NCI-H1048 (cell line): ENCODE measurements around the gene GPATCH3.
A peak's percentile ranks its signal among the peaks of the same experiment; 100 is the strongest.
"Not testable (repeated sequence)": the region's sequence is repeated elsewhere in the genome, so short reads cannot be mapped to it uniquely, and the experiment has no call there.

ENCODE experiments used
- DNase-seq: peaks from one replicate; lab custom pipeline; 2025; lab: John Stamatoyannopoulos, UW

GPATCH3 gene

DNA sequence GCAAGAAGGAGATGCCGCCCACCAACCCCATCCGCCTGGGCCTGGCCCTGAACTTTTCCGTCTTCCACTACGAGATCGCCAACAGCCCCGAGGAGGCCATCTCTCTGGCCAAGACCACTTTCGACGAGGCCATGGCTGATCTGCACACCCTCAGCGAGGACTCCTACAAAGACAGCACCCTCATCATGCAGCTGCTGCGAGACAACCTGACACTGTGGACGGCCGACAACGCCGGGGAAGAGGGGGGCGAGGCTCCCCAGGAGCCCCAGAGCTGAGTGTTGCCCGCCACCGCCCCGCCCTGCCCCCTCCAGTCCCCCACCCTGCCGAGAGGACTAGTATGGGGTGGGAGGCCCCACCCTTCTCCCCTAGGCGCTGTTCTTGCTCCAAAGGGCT, 36.6 kb downstream of the GPATCH3 start:
- no peak for DNase-seq

DNA sequence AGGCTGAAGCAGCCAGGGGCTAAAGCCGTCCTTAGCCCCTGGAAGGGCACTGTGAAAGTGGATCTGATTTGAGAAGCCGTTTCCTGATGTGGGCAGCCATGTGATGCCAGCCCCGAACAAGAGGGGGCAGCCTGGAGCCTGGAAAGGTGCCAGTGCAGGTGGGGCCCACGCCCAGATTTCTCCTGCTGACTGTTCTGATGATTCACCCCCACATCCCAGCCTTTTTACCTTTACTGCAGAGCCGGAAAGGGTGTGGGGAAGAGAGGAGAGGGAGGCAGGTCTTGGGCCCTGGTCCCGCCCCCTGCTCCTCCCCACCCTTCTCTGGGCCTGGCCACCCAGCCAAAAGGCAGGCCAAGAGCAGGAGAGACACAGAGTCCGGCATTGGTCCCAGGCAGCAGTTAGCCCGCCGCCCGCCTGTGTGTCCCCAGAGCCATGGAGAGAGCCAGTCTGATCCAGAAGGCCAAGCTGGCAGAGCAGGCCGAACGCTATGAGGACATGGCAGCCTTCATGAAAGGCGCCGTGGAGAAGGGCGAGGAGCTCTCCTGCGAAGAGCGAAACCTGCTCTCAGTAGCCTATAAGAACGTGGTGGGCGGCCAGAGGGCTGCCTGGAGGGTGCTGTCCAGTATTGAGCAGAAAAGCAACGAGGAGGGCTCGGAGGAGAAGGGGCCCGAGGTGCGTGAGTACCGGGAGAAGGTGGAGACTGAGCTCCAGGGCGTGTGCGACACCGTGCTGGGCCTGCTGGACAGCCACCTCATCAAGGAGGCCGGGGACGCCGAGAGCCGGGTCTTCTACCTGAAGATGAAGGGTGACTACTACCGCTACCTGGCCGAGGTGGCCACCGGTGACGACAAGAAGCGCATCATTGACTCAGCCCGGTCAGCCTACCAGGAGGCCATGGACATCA, 37.2 kb downstream of the GPATCH3 start, which contains the start of gene SFN:
Gene SFN (plus strand): TSS at position 369 of the 904 bp plus-strand sequence. CDS start 64 bp downstream, at position 433.
- DNase-seq: peak; percentile 71

- no peak for DNase-seq
These were observed 38.3 kb downstream of the GPATCH3 start for GRCh38 chr1:26861889-26862378.

GRCh38 chr1:26861286-26861701, 39.0 kb downstream of the GPATCH3 start:
- DNase-seq: no peak

- no peak for DNase-seq
These were observed 41.2 kb downstream of the GPATCH3 start for GRCh38 chr1:26858891-26859640.

DNA sequence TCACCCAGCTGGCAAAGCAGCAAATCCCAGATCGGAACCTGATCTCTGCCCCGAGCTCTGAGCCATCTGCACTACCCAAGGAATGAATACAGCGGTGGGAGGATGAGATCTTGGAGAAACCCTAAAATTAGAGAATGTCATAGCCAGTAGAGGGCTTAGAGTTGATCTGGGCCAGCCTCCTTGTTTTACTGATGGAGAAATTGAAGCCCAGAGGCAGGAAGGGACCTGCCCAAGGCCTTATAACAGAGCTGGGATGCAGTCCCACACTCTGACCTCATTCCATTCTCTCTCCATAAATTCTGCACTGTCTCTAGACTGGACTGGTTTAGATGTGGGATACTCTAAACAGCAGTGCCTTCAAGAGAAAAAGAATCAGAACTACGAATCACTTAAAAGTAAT, 42.1 kb downstream of the GPATCH3 start:
- DNase-seq: no peak

DNA sequence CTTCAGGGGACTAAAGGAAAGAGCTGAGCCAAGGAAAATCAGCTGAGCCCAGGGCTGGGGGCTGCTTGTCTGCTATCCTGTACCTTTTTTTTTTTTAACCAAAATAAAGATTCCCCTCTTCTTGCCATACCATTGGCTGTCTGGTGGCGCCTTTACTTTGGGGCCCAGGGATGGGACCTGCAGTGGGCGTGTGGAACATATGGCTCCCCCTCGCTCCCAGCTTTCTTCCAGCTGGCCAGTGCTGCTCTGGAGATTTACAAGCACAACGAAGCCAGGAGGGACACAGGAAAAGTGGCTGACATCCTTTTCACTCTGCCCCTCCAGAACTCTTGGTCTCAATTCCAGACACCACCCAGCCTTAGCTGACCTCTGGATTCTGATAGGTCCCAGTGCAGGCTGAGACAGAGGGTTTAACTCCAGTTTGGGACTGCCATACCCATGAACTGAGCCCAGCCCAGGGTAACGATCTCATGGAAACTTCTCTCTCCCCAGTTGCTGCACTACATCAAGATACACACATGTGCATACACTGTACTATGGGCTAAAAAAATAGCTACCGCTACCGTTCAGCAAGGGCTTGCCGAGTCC, 42.7 kb downstream of the GPATCH3 start:
- no peak for DNase-seq

DNA sequence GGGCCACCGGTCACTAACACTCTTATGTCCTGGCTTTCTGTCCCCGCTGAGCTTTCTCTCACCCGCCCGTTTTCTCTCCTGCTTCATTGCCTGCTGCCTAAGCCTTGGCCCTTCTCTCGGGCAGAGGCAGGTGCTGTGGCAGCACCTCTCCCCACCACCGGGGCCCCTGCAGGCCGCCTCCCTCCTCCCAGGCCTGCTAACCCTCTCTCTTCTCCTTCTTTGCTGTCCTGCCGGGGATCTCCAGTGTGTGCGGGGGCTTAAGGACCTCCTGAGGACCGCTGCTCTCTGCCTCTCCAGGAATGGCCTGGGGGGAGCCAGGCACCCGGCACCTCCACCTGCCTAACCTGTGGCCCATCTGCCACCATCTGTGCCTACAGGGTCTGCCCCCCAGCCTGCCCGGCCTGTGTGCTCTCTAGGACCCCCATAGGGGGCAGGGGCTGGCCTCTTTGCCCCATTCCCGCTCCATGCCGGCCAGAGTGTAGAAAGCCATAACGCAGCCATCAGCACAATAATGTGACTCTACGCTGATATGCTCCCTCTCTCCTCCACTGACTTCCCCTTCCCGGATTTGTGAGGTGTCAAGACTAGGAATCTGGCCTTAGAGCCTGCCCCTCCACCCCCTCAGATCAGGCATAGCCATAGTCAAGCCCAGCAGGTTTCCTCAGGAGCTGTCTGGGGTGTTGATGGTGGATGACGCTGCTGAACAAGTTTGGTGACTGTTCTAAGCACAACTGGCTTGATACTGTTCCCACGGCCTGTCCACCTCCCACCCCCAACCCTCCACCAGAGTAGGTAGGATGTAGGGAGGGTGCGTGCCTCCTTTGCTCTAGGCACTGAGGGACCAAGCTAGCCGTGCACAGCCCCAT, 43.4 kb downstream of the GPATCH3 start:
- DNase-seq: no peak

- no peak for DNase-seq
These were observed 44.1 kb downstream of the GPATCH3 start for GRCh38 chr1:26856181-26856580.

- DNase-seq: no peak
These were observed 44.6 kb downstream of the GPATCH3 start for GRCh38 chr1:26855636-26856035.

DNA sequence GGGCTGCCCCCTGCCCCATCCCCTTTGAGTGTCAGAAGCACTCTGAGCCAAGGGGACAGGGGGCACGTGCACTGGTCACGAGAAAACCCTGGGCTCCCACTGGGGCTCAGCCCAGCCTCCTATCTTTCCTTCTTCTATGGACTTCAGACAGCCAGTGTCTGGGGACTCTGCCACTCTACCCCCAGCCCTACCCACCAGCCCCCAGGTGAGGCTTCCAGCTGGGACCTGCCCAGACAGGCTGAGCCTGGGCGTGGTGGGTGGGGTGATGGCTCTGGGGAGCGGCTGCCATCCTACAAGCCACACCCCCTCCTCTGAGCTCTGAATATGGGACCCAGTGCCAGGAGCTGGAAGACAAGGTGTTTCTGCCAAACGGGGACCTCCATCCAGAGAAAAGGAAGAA, 45.4 kb downstream of the GPATCH3 start:
- no peak for DNase-seq

GRCh38 chr1:26853600-26853999, 46.7 kb downstream of the GPATCH3 start:
- DNase-seq: no peak

DNA sequence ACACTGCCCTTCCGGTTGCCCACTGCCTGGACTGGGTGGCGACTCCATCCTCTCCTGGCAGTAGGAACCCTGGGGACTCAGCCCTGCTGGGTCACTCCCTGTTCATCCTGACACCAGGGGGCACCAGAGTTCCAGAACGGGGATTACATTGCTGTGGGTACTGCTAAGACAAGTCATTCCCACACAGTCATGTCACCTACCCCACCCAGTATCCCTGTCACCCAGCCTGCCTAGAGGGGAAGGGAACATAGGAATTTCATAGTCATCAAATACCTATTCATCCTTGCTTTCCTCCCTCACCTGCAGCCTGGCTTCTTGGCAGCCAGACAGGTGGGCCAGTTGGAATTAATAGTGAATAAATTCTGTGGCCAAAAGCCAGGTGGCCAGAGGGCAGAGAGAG, 47.1 kb downstream of the GPATCH3 start:
- DNase-seq: peak; percentile 46

DNA sequence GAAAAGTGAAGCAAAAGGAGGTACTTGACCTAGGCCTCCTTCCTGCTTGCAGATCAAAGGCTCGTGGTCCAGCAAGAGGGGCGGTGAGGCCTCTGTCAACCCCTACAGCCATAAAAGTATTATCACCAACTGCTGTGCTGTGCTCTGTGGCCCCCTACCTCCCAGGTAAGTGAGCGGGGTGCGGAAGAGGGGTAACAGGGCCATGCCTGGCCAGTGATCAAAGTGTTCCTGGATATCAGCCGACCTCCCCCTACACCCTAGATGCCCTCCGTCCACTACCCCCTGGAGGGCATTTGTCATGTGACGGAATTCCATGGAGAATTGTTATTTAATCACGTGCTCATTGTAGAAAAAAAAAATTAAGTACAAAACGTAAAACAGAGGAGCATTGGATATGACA, 47.6 kb downstream of the GPATCH3 start:
- DNase-seq: no peak

DNA sequence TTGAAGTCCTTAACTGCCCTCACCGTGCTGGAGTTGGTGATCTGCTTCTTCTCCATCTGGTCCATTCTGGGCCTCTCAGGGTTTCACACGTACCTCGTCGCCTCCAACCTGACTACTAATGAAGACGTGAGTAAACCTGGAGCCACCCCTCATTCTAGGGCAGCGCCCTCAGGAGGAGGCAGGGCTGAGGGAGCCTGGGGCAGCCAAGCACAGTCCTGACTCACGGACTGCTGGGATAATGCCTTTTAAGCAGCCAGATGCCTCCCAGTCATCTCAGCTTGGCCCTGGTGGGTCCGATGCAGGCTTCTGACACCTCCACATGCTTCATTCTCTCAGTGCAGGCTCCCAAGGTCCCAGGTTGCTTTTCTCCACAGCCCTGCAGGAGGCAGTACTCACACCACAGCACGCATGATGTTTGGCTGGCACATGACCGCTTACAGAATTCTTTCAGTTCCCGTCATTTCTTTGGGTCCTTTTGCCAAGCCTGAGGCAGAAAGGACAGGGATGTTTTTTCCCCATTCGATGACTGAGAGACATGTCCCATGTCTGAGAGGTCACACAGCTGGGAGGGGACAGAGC, 49.1 kb downstream of the GPATCH3 start:
- DNase-seq: no peak

DNA sequence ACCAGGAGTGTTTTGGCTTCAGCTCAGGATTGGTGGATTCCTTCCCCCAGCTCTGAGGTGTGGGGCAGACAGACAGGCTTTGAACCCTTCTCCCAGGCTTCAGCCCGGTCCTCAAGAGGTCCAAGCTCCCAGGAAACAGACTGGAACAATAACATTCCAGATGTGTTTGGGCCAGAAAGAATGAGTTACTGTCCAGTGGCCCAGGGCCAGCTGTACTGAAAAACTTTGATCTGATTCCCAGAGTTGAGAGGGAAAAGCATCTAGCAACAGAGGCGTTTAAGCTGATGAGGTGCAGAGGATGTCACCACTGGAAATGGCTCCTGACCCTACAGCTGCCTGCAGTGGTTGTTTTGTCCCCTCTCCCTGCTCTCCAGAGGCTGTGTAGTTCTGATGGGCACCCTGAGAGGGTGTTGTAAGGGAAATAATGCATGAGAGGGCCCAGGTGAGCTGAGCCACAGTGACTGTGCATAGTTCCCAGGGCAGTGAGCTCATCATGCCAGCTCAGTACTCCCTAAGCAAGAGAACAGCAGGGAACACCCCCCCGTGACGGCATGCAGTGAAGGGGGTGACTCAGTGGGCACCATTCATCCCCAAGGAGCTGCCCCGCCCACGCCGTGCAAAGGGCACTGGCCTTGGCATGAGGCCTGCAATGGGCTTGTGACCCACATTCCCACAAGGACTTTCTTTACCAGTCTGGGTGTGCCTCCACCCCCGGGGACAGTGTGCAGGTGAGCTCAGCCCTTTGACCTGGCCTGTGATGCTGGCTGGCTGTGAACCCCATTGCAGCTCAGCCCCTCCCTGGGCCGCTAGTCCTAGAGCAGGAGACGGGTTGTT, 51.1 kb downstream of the GPATCH3 start:
- DNase-seq: no peak

DNA sequence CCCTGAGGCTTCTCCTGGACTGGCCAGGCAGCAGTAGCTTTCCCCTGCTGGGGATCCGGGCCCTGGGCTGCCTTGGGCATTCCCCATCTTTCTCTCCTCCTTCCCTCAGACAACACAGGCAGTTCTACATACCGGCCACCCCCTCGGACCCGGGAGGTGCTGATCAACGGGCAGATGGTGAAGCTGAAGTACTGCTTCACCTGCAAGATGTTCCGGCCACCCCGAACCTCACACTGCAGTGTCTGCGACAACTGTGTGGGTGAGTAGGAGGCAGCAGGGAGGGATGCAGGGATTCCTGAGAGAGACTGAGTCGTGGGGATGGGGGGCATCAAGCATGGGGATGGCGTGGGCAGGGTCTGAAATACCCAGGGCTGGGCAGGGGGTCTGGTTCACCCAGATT, 51.8 kb downstream of the GPATCH3 start:
- no peak for DNase-seq

DNA sequence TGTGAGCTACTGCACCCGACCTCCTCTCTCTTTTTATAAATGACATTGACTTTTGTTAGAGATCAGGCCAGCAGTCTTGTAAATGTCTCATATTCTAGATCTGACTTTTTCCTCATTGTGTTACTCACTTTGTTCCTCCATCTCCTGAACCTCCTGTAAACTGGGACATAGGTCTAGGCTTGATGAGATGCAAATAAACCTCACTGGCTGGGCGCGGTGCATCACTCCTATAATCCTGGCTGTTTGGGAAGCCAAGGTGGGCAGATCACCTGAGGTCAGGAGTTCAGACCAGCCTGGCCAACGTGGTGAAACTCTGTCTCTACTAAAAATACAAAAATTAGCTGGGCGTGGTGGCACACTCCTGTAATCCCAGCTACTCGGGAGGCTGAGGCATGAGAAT, 52.4 kb downstream of the GPATCH3 start:
- DNase-seq: not testable (repeated sequence)

DNA sequence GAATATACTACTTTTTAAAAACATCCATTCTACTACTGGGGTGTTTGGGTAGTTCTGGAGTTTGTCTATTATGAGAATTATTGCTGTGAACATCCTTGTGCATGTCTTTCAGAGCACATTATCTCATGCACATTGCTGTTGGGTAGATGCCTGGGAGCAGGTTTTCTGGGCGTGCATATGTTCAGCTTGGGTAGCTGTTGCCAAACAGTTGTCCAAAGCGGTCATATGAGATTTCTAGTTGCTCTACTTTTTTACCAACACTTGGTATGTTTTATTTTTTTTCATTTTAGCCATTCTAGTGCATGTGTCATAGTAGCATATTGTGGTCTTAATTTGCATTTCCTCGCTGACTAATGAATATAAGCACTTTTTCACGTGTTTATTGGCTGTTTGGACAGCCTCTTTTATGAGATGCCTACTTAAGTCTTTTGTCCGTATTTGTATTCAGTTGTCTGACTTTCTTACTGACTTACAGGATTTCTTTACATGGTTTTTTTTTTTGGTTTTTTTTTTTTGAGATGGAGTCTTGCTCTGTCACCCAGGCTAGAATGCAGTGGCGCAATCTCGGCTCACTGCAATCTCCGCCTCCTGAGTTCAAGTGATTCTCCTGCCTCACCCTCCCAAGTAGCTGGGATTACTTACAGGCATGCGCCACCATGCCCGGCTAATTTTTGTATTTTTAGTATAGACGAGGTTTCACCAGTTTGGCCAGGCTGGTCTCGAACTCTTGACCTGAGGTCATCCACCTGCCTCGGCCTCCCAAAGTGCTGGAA, 55.7 kb downstream of the GPATCH3 start:
- DNase-seq: no peak
